OCI-LY3 (cell line): Measurements from ENCODE around the gene CLSTN2.

Experiments
- EZH2phosphoT487 ChIP-seq: fragments of 200-600 bp; shearing (Covaris generic); IDR thresholded peaks from 2 replicates; pipeline ENCODE4 v1.6.1; 2018; ENCODE audit warnings: antibody characterized with exemption, mixed run types, low read depth
- TF ChIP-seq, protein P1 (sequence below): fragments of 200-600, 300-600 bp; sonication (generic); IDR thresholded peaks from 2 replicates; pipeline ENCODE4 v1.5.1; 2014; ENCODE audit warnings: antibody characterized with exemption, low read length, low read depth

- TF ChIP-seq, protein P1, sequence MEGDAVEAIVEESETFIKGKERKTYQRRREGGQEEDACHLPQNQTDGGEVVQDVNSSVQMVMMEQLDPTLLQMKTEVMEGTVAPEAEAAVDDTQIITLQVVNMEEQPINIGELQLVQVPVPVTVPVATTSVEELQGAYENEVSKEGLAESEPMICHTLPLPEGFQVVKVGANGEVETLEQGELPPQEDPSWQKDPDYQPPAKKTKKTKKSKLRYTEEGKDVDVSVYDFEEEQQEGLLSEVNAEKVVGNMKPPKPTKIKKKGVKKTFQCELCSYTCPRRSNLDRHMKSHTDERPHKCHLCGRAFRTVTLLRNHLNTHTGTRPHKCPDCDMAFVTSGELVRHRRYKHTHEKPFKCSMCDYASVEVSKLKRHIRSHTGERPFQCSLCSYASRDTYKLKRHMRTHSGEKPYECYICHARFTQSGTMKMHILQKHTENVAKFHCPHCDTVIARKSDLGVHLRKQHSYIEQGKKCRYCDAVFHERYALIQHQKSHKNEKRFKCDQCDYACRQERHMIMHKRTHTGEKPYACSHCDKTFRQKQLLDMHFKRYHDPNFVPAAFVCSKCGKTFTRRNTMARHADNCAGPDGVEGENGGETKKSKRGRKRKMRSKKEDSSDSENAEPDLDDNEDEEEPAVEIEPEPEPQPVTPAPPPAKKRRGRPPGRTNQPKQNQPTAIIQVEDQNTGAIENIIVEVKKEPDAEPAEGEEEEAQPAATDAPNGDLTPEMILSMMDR = no peak
- no peak for TF ChIP-seq EZH2phosphoT487
Measured at GRCh38 chr3:140521751-140522445, 586.9 kb downstream of the CLSTN2 start.
